ENCODE data around the gene TBC1D2B.

DNA sequence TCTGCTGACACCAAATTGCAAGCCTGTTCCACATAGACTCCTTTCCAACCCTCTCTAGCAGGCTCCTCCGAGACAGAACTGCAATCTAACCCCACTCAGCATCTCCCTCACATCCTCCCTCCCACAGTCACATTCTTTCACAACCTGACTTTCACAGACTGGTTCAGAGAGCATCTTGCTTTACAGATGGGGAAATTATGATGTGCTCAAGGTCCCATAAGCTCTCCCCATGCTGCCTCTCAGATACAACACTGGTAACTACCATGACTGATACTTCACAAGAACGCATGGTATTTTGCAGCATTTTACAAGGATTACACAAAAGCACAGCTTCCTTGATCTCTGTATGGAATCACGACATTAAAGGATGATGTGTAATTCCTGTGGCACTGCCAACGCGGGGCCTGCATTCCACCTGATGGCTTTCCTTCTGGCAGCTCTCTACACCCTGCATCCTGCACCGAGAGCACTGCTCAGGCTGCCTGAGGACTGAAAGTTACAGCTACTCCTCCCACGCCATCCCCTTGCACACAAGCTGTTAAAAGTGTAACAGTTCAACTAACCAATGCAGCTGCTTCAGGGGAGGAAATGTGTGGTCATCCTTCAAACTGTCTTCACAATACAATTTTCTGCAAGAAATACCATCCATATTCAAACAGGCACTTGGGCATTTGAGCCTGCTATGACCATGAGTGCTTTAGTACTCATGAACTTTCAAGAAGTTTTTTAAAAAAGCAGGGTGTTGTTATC is 27.6 kb downstream of the TBC1D2B start:
- no peak for TF ChIP-seq ZNF707 (tag by site-specific recombination; IDR thresholded peaks at IDR 0.05)
- no peak for TF ChIP-seq HOXC10 (CRISPR knock-in tag; IDR thresholded peaks at IDR 0.05)

All from HEK293 (cell line).